ENCODE results near the gene TMEM213. TPM values are rescaled to one million over a fixed set of nuclear protein-coding genes. Genes with fewer than 3 reads are reported as not detected.

Gene TMEM213
- total and polyA plus RNA-seq, 8 donors: 0.07 to 0.30 (median 0.16) TPM; not detected in 3

DNA sequence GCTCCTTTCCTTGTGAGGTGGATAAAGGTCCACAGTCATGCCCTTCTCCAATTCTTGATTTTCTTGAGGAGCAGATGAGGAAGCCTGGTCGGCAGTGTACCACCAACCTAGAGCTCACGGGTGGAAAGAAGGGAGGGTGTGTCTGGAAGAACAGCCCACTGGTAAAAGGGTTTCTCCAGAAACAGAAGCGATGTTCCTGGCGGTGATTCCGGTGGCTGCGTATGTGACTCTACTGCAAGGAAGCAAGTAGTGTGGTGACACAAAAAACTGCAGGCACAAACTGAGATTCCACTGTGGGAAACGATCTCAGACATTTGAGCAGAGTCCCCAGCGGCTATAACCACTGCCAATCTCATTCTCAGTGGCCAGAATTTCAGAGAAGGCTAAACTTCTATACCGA lies 66.1 kb downstream of the TMEM213 start:
- H3K36me3 ChIP-seq: peaks cover 0 to 35% (median 0%) of the 10 kb centered on the region in 3 donors
- ATAC-seq (no peak), FAIRE-seq (no peak), DNase-seq (no peak)
- WGBS, 2 donors: 91 to 95% methylated on average over 9 of the region's 9 CpGs
- intact Hi-C loops (cut with DNase I): no loop called here
- H3K4me3 ChIP-seq: no peak overlapping the region
- TF ChIP-seq, protein P1, sequence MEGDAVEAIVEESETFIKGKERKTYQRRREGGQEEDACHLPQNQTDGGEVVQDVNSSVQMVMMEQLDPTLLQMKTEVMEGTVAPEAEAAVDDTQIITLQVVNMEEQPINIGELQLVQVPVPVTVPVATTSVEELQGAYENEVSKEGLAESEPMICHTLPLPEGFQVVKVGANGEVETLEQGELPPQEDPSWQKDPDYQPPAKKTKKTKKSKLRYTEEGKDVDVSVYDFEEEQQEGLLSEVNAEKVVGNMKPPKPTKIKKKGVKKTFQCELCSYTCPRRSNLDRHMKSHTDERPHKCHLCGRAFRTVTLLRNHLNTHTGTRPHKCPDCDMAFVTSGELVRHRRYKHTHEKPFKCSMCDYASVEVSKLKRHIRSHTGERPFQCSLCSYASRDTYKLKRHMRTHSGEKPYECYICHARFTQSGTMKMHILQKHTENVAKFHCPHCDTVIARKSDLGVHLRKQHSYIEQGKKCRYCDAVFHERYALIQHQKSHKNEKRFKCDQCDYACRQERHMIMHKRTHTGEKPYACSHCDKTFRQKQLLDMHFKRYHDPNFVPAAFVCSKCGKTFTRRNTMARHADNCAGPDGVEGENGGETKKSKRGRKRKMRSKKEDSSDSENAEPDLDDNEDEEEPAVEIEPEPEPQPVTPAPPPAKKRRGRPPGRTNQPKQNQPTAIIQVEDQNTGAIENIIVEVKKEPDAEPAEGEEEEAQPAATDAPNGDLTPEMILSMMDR (IDR thresholded peaks at IDR 0.05): no peak
- no peak overlapping the region for H3K27ac ChIP-seq
- H3K9me3 ChIP-seq: no peaks in the 10 kb centered on the region
- no peaks in the 10 kb centered on the region for H3K27me3 ChIP-seq
- H3K4me1 ChIP-seq: no peaks in the 10 kb centered on the region

DNA sequence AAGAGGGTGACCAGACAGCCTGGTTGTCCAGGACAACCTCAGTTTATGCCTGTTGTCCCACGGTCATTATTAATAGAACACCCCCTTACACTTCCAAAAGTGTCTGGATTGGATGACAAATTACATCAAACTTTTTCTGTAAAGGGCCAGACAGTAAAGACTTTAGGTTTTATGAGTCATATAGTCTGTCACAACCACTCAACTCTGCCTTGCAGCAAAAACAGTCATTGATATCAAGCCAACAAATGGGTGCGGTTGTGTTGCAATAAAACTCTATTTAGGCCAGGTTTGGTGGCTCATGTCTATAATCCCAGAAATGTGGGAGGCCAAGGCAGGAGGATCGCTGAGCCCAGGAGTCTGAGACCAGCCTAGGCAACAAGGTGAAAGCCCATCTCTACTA lies 66.9 kb downstream of the TMEM213 start:
- Histone ChIP-seq H3K4me3 (no peak overlapping the region), H3K4me1 (no peaks in the 10 kb centered on the region), H3K9me3 (no peaks in the 10 kb centered on the region), H3K36me3 (peaks cover 0 to 41% (median 0%) of the 10 kb centered on the region in 3 donors), H3K27ac (no peak overlapping the region), H3K27me3 (no peaks in the 10 kb centered on the region)
- no peak for DNase-seq
- TF ChIP-seq, protein P1 (IDR thresholded peaks at IDR 0.05): no peak
- ATAC-seq: no peak
- FAIRE-seq: no peak
- intact Hi-C loops (cut with DNase I): no loop called here
- 90 to 95% methylated on average over 3 of the region's 3 CpGs for WGBS, 2 donors

DNA sequence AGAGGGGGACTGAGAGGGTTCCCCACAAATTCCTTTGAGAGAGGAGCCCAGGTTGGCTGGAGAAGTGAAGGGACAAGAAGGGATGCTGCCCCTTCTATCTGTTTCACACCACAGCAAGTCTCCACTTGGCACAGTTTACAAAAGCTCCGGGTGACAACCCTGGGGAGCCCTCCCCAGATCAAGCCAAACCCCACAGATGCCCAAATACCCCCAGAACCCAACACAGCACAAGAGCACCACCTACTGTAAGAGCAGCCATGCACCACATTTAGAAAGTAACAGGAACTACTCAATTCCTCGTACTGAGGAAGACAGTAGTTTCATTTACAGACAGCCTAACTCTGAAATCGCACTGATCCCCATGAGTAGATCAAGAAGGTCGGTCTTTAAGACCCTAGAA lies 68.0 kb downstream of the TMEM213 start:
- TF ChIP-seq, protein P1 (IDR thresholded peaks at IDR 0.05): no peak
- 90 to 91% methylated on average over 4 of the region's 4 CpGs for WGBS, 2 donors
- no peak overlapping the region for H3K27ac ChIP-seq
- FAIRE-seq: no peak
- no peak overlapping the region for H3K4me3 ChIP-seq
- DNase-seq: no peak
- intact Hi-C loops (cut with DNase I): no loop called here
- H3K27me3 ChIP-seq: no peaks in the 10 kb centered on the region
- H3K9me3 ChIP-seq: no peaks in the 10 kb centered on the region
- peaks cover 0 to 41% (median 7%) of the 10 kb centered on the region in 3 donors for H3K36me3 ChIP-seq
- no peaks in the 10 kb centered on the region for H3K4me1 ChIP-seq
- no peak for ATAC-seq

DNA sequence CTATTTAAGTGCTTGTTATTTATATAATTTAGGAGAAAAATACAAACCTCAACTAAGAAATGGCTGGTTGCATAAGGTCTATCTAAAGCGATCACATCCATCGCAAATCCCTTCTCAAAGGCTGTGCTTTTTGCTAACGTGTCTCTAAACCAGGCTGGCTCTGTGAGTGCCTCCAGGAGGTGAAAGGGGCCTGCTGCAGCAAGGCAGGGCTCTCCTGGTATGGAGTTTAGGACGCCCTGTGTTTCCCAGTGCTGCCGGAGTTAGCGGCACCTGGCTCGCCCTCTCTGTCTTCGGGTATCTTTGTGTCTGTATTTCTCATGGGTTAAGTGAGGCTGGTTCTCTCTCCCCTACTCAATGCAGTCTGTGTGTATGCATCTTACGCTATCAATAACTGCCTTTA lies 68.6 kb downstream of the TMEM213 start:
- no peak overlapping the region for H3K27ac ChIP-seq
- intact Hi-C loops (cut with DNase I): no loop called here
- TF ChIP-seq, protein P1 (IDR thresholded peaks at IDR 0.05): no peak
- FAIRE-seq (no peak), DNase-seq (no peak), ATAC-seq (no peak)
- no peaks in the 10 kb centered on the region for H3K9me3 ChIP-seq
- H3K36me3 ChIP-seq: peaks cover 0 to 36% (median 8%) of the 10 kb centered on the region in 3 donors
- no peaks in the 10 kb centered on the region for H3K4me1 ChIP-seq
- no peak overlapping the region for H3K4me3 ChIP-seq
- WGBS, 2 donors: 95% methylated on average over 9 of the region's 9 CpGs
- H3K27me3 ChIP-seq: no peaks in the 10 kb centered on the region

DNA sequence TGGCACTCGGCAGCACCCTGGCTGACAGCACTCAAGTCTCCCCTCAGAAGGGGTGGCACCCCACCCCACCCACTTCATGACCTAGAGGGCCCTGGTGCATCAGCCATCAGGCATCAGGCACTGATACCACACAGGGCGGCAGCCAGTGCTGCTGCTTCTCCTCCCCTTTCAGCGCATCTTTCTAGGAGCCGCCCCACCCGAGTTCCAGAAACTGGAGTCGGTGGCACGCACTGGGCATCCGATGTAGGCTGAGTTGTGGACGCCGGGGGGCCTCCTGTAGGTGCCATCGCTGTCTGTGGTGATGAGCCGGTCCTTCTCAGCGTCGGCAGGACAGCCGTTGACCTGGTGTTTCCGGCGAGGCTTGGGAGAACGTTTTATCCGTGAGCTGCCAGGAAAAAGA lies 70.0 kb downstream of the TMEM213 start:
- intact Hi-C loops (cut with DNase I): no loop called here
- Histone ChIP-seq H3K9me3 (no peaks in the 10 kb centered on the region), H3K27me3 (no peaks in the 10 kb centered on the region), H3K27ac (no peak overlapping the region), H3K4me3 (no peak overlapping the region), H3K4me1 (no peaks in the 10 kb centered on the region), H3K36me3 (peaks cover 0 to 36% (median 8%) of the 10 kb centered on the region in 3 donors)
- ATAC-seq: no peak
- TF ChIP-seq, protein P1 (IDR thresholded peaks at IDR 0.05): no peak
- no peak for DNase-seq
- 94 to 95% methylated on average over 19 of the region's 19 CpGs for WGBS, 2 donors
- FAIRE-seq: no peak

Measured in pancreas (tissue), 10 donors.